GM23248 (cell line): ENCODE results near the gene MAP7D3. TPM values are rescaled to one million over a fixed set of nuclear protein-coding genes. Genes with fewer than 3 reads are reported as not detected.

Source experiments
- DNase-seq: peaks from one replicate; pipeline ENCODE4 v3.0.0-alpha.2; 2015
- H2AFZ ChIP-seq: fragments of 200-600 bp; sonication (generic); 2 replicates; pipeline ENCODE4 v1.6.1; 2016; ENCODE audit warnings: antibody characterized with exemption
- H3F3A ChIP-seq: fragments of 200-600 bp; sonication (generic); 2 replicates; pipeline ENCODE4 v1.6.1; 2016; ENCODE audit warnings: mild to moderate bottlenecking, antibody characterized with exemption, mixed run types; ENCODE audit not compliant: insufficient read depth
- H3K27ac ChIP-seq: fragments of 200-600 bp; sonication (generic); 2 replicates; pipeline ENCODE4 v1.5.1; 2016; ENCODE audit warnings: mild to moderate bottlenecking
- H3K27me3 ChIP-seq: fragments of 200-600 bp; sonication (generic); replicated peaks from 2 replicates; pipeline ENCODE4 v1.6.1; 2016; ENCODE audit warnings: mild to moderate bottlenecking; ENCODE audit not compliant: insufficient read depth
- H3K36me3 ChIP-seq: fragments of 200-600 bp; sonication (generic); 2 replicates; pipeline ENCODE4 v1.6.1; 2016; ENCODE audit warnings: low read depth, mild to moderate bottlenecking
- H3K4me1 ChIP-seq: fragments of 200-600 bp; sonication (generic); 2 replicates; pipeline ENCODE4 v1.6.1; 2016; ENCODE audit warnings: mild to moderate bottlenecking; ENCODE audit not compliant: insufficient read depth
- H3K4me2 ChIP-seq: fragments of 200-600 bp; sonication (generic); one replicate; pipeline ENCODE4 v1.6.1; 2016; ENCODE audit warnings: mild to moderate bottlenecking; ENCODE audit not compliant: unreplicated experiment
- H3K4me3 ChIP-seq: fragments of 200-600 bp; sonication (generic); 2 replicates; pipeline ENCODE4 v1.5.1; 2016; ENCODE audit warnings: mild to moderate bottlenecking
- H3K79me2 ChIP-seq: fragments of 200-600 bp; sonication (generic); 2 replicates; pipeline ENCODE4 v1.6.1; 2016; ENCODE audit warnings: mild to moderate bottlenecking; ENCODE audit not compliant: insufficient read depth
- H3K9ac ChIP-seq: fragments of 200-600 bp; sonication (generic); 2 replicates; pipeline ENCODE4 v1.6.1; 2016; ENCODE audit warnings: mild to moderate bottlenecking
- H3K9me2 ChIP-seq: fragments of 200-600 bp; sonication (generic); 2 replicates; pipeline ENCODE4 v1.6.1; 2016; ENCODE audit warnings: mixed run types, mild to moderate bottlenecking, moderate library complexity; ENCODE audit not compliant: insufficient read depth
- H3K9me3 ChIP-seq: fragments of 200-600 bp; sonication (generic); one replicate; pipeline ENCODE4 v1.6.1; 2017; ENCODE audit warnings: low read depth
- H4K20me1 ChIP-seq: fragments of 200-600 bp; sonication (generic); 2 replicates; pipeline ENCODE4 v1.6.0; 2016; ENCODE audit not compliant: insufficient read depth
- EZH2 ChIP-seq: fragments of 200-600 bp; sonication (generic); IDR thresholded peaks from 2 replicates; pipeline ENCODE4 v1.6.1; 2018; ENCODE audit warnings: antibody characterized with exemption, mild to moderate bottlenecking; ENCODE audit not compliant: insufficient read depth, poor library complexity, severe bottlenecking
- EZH2phosphoT487 ChIP-seq: fragments of 200-600 bp; sonication (generic); IDR thresholded peaks from 2 replicates; pipeline ENCODE4 v1.6.1; 2018; ENCODE audit warnings: antibody characterized with exemption, moderate library complexity, mild to moderate bottlenecking, low read depth; ENCODE audit not compliant: insufficient read depth
- WGBS, 2 experiments: methylation state at CpG; one replicate each; pipeline ENCODE4 v1.1.6; 2015 to 2017; ENCODE audit warnings: low lambda C conversion rate in 2 of 2, low coverage in 1 of 2; ENCODE audit errors: missing lambda C conversion rate in 2 of 2; 5-methylcytosine and 5-hydroxymethylcytosine counted together
- in situ Hi-C: fragments of 300-500 bp; cut with MboI; formaldehyde crosslinking; loops from 2 replicates; pipeline ENCODE4 v1.15.0; 2020
- polyA plus RNA-seq: library from polyadenylated mRNA; unstranded; fragments of >200 nt; fragmentation: Nextera tagmentation; extraction: Ambion mirVana; gene quantifications from 2 replicates; pipeline ENCODE4 v1.2.1, GENCODE V29; 2016
- total RNA-seq: library from RNA; depleted of rRNA; stranded (reverse); fragments of >200 nt; shearing (Covaris generic); gene quantifications from 2 replicates; pipeline ENCODE4 v1.2.3, GENCODE V29; 2014

The MAP7D3 gene
- total and polyA plus RNA-seq, 2 experiments from 2014 or later = 14.2 to 14.4 TPM

- Histone ChIP-seq H3K79me2 (no peaks in the 10 kb centered on the region), H3K4me3 (no peak overlapping the region), H3K9me3 (no peaks in the 10 kb centered on the region), H3K9ac (no peak overlapping the region), H3F3A (no peaks in the 10 kb centered on the region), H3K27ac (no peak overlapping the region), H3K27me3 (no peaks in the 10 kb centered on the region), H3K9me2 (no peaks in the 10 kb centered on the region), H4K20me1 (no peaks in the 10 kb centered on the region), H3K36me3 (no peaks in the 10 kb centered on the region), H3K4me1 (peaks cover 7% of the 10 kb centered on the region; the same call in 1 of the 2 replicates), H2AFZ (no peak overlapping the region), H3K4me2 (no peak overlapping the region)
- no peak for TF ChIP-seq EZH2
- TF ChIP-seq EZH2phosphoT487 = no peak
- in situ Hi-C loops = loop anchor here (25.0 kb wide), 1 partner anchor 235 kb away; no protein-coding TSS in a partner anchor
- 0 to 14% methylated on average over 1 of the region's 1 CpG for WGBS, 2 experiments
- peak; percentile 46 for DNase-seq
These were observed 21.1 kb upstream of the MAP7D3 start for GRCh38 chrX:136272325-136272724.

- in situ Hi-C loops = loop anchor here (25.0 kb wide), 1 partner anchor 234 kb away; no protein-coding TSS in a partner anchor
- H3K9ac ChIP-seq = no peak overlapping the region
- TF ChIP-seq EZH2 = no peak
- no peak for TF ChIP-seq EZH2phosphoT487
- 94 to 100% methylated on average over 1 of the region's 1 CpG for WGBS, 2 experiments
- no peaks in the 10 kb centered on the region for H3K9me2 ChIP-seq
- no peaks in the 10 kb centered on the region for H3K36me3 ChIP-seq
- peaks cover 7% of the 10 kb centered on the region; the same call in 1 of the 2 replicates for H3K4me1 ChIP-seq
- H3K27me3 ChIP-seq = no peaks in the 10 kb centered on the region
- H2AFZ ChIP-seq = no peak overlapping the region
- no peak overlapping the region for H3K27ac ChIP-seq
- H4K20me1 ChIP-seq = no peaks in the 10 kb centered on the region
- no peak overlapping the region for H3K4me3 ChIP-seq
- H3K4me2 ChIP-seq = no peak overlapping the region
- no peaks in the 10 kb centered on the region for H3K9me3 ChIP-seq
- DNase-seq = no peak
- H3K79me2 ChIP-seq = no peaks in the 10 kb centered on the region
- H3F3A ChIP-seq = no peaks in the 10 kb centered on the region
These were observed 20.1 kb upstream of the MAP7D3 start for GRCh38 chrX:136271300-136271699.

DNA sequence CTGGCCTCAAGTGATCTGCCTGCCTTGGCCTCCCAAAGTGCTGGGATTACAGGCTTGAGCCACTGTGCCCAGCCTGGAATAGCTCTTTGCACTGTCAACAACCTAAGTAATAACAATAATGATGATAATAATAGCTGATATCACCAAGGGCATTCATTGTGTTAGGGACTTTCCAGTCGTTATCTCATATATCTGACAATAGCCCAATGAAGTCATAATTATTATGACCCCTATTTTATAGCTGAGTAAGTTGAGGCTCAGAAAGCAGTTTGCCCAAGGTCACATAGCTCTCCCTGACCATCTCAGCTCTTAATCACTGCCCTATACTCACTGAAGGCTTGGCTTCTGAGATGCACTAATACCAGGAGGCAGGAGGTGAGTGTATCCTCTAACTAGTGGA, 18.7 kb upstream of the MAP7D3 start:
- Histone ChIP-seq H2AFZ (no peak overlapping the region), H3F3A (no peaks in the 10 kb centered on the region), H3K79me2 (no peaks in the 10 kb centered on the region), H3K27me3 (no peaks in the 10 kb centered on the region), H3K4me1 (peaks cover 7% of the 10 kb centered on the region; the same call in 1 of the 2 replicates), H4K20me1 (no peaks in the 10 kb centered on the region), H3K9me3 (no peaks in the 10 kb centered on the region), H3K9me2 (no peaks in the 10 kb centered on the region), H3K36me3 (no peaks in the 10 kb centered on the region), H3K4me3 (no peak overlapping the region), H3K9ac (no peak overlapping the region), H3K4me2 (no peak overlapping the region), H3K27ac (no peak overlapping the region)
- no peak for TF ChIP-seq EZH2phosphoT487
- no peak for TF ChIP-seq EZH2
- 29 to 45% methylated on average over 1 of the region's 1 CpG for WGBS, 2 experiments
- in situ Hi-C loops = loop anchor here (25.0 kb wide), 1 partner anchor 233 kb away; no protein-coding TSS in a partner anchor
- no peak for DNase-seq

DNA sequence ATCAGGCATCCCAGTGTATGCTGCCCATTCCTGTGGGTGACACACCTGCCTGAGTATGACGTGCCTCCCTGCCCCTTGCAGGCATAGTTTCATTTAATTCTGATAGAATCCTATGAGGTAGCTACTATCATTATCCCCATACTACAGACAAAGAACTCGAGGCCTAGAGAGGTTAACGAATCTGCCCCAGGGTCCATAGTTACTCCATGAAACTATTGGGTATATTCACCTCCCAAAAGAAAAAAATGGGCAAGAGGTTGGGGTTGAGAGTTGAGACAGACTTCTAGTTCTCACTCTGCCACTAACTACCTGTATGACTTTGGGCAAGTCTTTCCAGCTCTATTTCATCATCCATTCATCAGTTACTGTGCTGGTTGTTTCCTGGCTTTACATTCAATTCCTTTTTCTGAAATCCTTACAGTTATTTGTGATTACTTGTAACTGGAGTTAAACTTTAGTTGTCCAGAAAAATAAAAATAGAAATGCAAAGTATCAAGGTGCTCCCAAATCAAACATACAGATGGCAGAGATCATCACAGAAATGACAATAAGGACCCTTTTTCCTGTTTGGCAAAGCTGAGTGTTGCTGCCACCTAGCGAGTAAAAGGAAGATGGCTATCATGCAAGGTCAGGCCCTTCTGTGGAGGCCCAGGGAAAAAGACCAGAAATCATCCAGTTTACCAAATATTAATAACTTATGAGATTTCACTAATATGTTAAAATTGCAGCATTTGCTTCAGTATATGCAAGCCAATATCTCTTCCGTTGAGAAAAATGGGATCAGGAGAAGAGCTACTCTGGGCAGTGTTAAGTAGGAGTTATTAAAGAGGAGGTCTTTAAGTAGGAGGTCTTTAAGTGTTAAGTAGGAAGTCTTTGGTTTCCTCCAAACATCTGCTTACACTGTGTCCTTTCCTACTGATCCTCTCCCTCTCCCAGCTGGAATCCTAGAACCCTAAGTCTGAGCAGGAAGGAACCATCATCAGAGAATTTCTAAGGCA, 17.1 kb upstream of the MAP7D3 start:
- H3K79me2 ChIP-seq = no peaks in the 10 kb centered on the region
- peak; percentile 50 for DNase-seq
- no peak overlapping the region for H3K27ac ChIP-seq
- no peak overlapping the region for H3K9ac ChIP-seq
- peaks cover 7% of the 10 kb centered on the region; the same call in 1 of the 2 replicates for H3K4me1 ChIP-seq
- in situ Hi-C loops = loop anchor here (25.0 kb wide), 1 partner anchor 231 kb away; no protein-coding TSS in a partner anchor
- H3K9me3 ChIP-seq = no peaks in the 10 kb centered on the region
- no peaks in the 10 kb centered on the region for H3K9me2 ChIP-seq
- 47 to 48% methylated on average over 5 of the region's 5 CpGs for WGBS, 2 experiments
- no peaks in the 10 kb centered on the region for H4K20me1 ChIP-seq
- no peaks in the 10 kb centered on the region for H3F3A ChIP-seq
- no peaks in the 10 kb centered on the region for H3K27me3 ChIP-seq
- H2AFZ ChIP-seq = no peak overlapping the region
- H3K4me3 ChIP-seq = no peak overlapping the region
- no peaks in the 10 kb centered on the region for H3K36me3 ChIP-seq
- TF ChIP-seq EZH2 = no peak
- no peak for TF ChIP-seq EZH2phosphoT487
- H3K4me2 ChIP-seq = no peak overlapping the region
